IMR-90 (cell line): ENCODE data around the gene FGF12. TPM values are rescaled to one million over a fixed set of nuclear protein-coding genes. Genes with fewer than 3 reads are reported as not detected.

Experiments used
- ATAC-seq: fragments of 200-7000 bp; cut with Tn5 transposase; 2 replicates; pipeline ENCODE4 v1.9.1; 2020; ENCODE audit warnings: low read depth, mild to moderate bottlenecking, moderate library complexity
- BruUV-seq: library from RNA; stranded (reverse); fragments of 400-500 nt; replicated peaks from 2 replicates; lab custom pipeline; 2021; lab: Mats Ljungman, UMichigan
- CTCF ChIA-PET: fragments of 300-600 bp; formaldehyde crosslinking; extraction: SDS; loops from one replicate; lab custom pipeline; 2021; ENCODE audit warnings: antibody characterized with exemption; lab: Yijun Ruan, JAX
- POLR2A ChIA-PET: fragments of 300-600 bp; sonication (Branson Sonifier 250); formaldehyde crosslinking; loops from one replicate; lab custom pipeline; 2022; ENCODE audit warnings: antibody characterized with exemption; ENCODE audit not compliant: unreplicated experiment; lab: Charles Lee
- DNase-seq: peaks from one replicate; pipeline ENCODE4 v3.0.0; 2013
- H2AFZ ChIP-seq: replicated peaks from 2 replicates; pipeline ENCODE3; 2013; ENCODE audit warnings: low read length, mild to moderate bottlenecking; ENCODE audit not compliant: poor library complexity
- H2AK5ac ChIP-seq: 2 replicates; pipeline ENCODE4 v1.6.1; 2013; ENCODE audit warnings: low read depth, low read length, inconsistent platforms
- H2AK9ac ChIP-seq: replicated peaks from 2 replicates; pipeline ENCODE3; 2013; ENCODE audit warnings: mild to moderate bottlenecking, low read depth, low read length, moderate library complexity; ENCODE audit not compliant: poor library complexity
- H2BK120ac ChIP-seq: 2 replicates; pipeline ENCODE4 v1.6.1; 2013; ENCODE audit warnings: low read depth, low read length, inconsistent platforms
- H2BK15ac ChIP-seq: 3 replicates; pipeline ENCODE4 v1.6.1; 2013; ENCODE audit warnings: low read depth, low read length, inconsistent platforms
- H2BK20ac ChIP-seq: 2 replicates; pipeline ENCODE4 v1.6.1; 2013; ENCODE audit warnings: low read depth, mild to moderate bottlenecking, inconsistent platforms, low read length, moderate library complexity
- H2BK5ac ChIP-seq: 2 replicates; pipeline ENCODE4 v1.6.1; 2013; ENCODE audit warnings: mild to moderate bottlenecking, low read depth, low read length, inconsistent platforms; ENCODE audit not compliant: poor library complexity, severe bottlenecking
- H3K14ac ChIP-seq: replicated peaks from 2 replicates; pipeline ENCODE4 v1.6.1; 2013; ENCODE audit warnings: low read depth, low read length, inconsistent platforms
- H3K18ac ChIP-seq: 2 replicates; pipeline ENCODE4 v1.6.1; 2013; ENCODE audit warnings: low read depth, low read length, control low read depth
- H3K23ac ChIP-seq: 2 replicates; pipeline ENCODE4 v1.6.1; 2013; ENCODE audit warnings: low read depth, low read length, inconsistent platforms
- H3K27ac ChIP-seq: 2 replicates; pipeline ENCODE4 v1.5.1; 2013; ENCODE audit warnings: mild to moderate bottlenecking, control low read depth, low read length; ENCODE audit not compliant: insufficient read depth
- H3K27me3 ChIP-seq: 2 replicates; pipeline ENCODE4 v1.6.1; 2013; ENCODE audit warnings: low read length; ENCODE audit not compliant: control insufficient read depth, insufficient read depth
- H3K36me3 ChIP-seq: 2 replicates; pipeline ENCODE4 v1.6.1; 2013; ENCODE audit warnings: low read length, mixed read lengths; ENCODE audit not compliant: control insufficient read depth, insufficient read depth
- H3K4ac ChIP-seq: 2 replicates; pipeline ENCODE4 v1.6.1; 2013; ENCODE audit warnings: low read depth, low read length, inconsistent platforms
- H3K4me1 ChIP-seq: 2 replicates; pipeline ENCODE4 v1.6.1; 2013; ENCODE audit warnings: low read length, mixed read lengths; ENCODE audit not compliant: control insufficient read depth, insufficient read depth
- H3K4me2 ChIP-seq: 2 replicates; pipeline ENCODE4 v1.6.1; 2013; ENCODE audit warnings: low read depth, mild to moderate bottlenecking, control low read depth, low read length, moderate library complexity
- H3K4me3 ChIP-seq: 2 replicates; pipeline ENCODE4 v1.5.1; 2013; ENCODE audit warnings: low read depth, mild to moderate bottlenecking, control low read depth, low read length, moderate library complexity; ENCODE audit not compliant: insufficient read depth
- H3K56ac ChIP-seq: 2 replicates; pipeline ENCODE4 v1.6.1; 2013; ENCODE audit warnings: low read length, inconsistent platforms; ENCODE audit not compliant: insufficient read depth; ENCODE audit errors: extremely low read depth
- H3K79me1 ChIP-seq, 2 experiments: 2 replicates each; pipeline ENCODE4 v1.6.1; 2013; ENCODE audit warnings: low read length in 2 of 2, inconsistent platforms in 1 of 2, low read depth in 1 of 2
- H3K9ac ChIP-seq: 2 replicates; pipeline ENCODE4 v1.6.1; 2013; ENCODE audit warnings: low read depth, low read length, control low read depth
- H3K9me1 ChIP-seq: 2 replicates; pipeline ENCODE4 v1.6.1; 2013; ENCODE audit warnings: low read length, inconsistent platforms; ENCODE audit not compliant: insufficient read depth
- H3K9me3 ChIP-seq: 2 replicates; pipeline ENCODE4 v1.6.1; 2013; ENCODE audit warnings: low read length; ENCODE audit not compliant: control insufficient read depth, insufficient read depth
- H4K20me1 ChIP-seq: 2 replicates; pipeline ENCODE4 v1.6.1; 2013; ENCODE audit warnings: low read length, inconsistent platforms; ENCODE audit not compliant: insufficient read depth
- H4K5ac ChIP-seq: 2 replicates; pipeline ENCODE4 v1.6.1; 2013; ENCODE audit warnings: mild to moderate bottlenecking, low read depth, low read length, control low read depth
- H4K8ac ChIP-seq, 2 experiments: 2 replicates each; pipeline ENCODE4 v1.6.1; 2013; ENCODE audit warnings: low read depth in 2 of 2, low read length in 2 of 2, control low read depth in 1 of 2, inconsistent platforms in 1 of 2
- H4K91ac ChIP-seq: 2 replicates; pipeline ENCODE4 v1.6.1; 2013; ENCODE audit warnings: low read depth, low read length, inconsistent platforms; ENCODE audit not compliant: insufficient read depth
- CHD1 ChIP-seq: IDR thresholded peaks from 2 replicates; pipeline ENCODE4 v1.6.1; 2012; ENCODE audit warnings: low read depth, low read length, improper control_type of control experiment
- FOS ChIP-seq: fragments of 150-350 bp; IDR thresholded peaks from 2 replicates; pipeline ENCODE4 v1.6.1; 2016; ENCODE audit warnings: low read depth, low read length
- MAZ ChIP-seq: IDR thresholded peaks from 2 replicates; pipeline ENCODE4 v1.6.1; 2012; ENCODE audit warnings: low read depth, mild to moderate bottlenecking, low read length, improper control_type of control experiment, moderate library complexity, borderline replicate concordance
- NFE2L2 ChIP-seq: fragments of 150-350 bp; IDR thresholded peaks from 2 replicates; pipeline ENCODE4 v1.6.1; 2016; ENCODE audit warnings: low read depth, mild to moderate bottlenecking, low read length
- POLR2A ChIP-seq: IDR thresholded peaks from 2 replicates; pipeline ENCODE4 v1.6.1; 2012; ENCODE audit warnings: mild to moderate bottlenecking, low read depth, low read length
- RAD21 ChIP-seq: IDR thresholded peaks from 2 replicates; pipeline ENCODE4 v1.6.1; 2012; ENCODE audit warnings: low read length, improper control_type of control experiment
- RCOR1 ChIP-seq: IDR thresholded peaks from 2 replicates; pipeline ENCODE4 v1.6.1; 2012; ENCODE audit warnings: mild to moderate bottlenecking, low read length, improper control_type of control experiment; ENCODE audit not compliant: insufficient replicate concordance
- SMC3 ChIP-seq: fragments of 150-350 bp; IDR thresholded peaks from 2 replicates; pipeline ENCODE4 v1.6.1; 2016; ENCODE audit warnings: low read depth, mild to moderate bottlenecking, antibody characterized with exemption, low read length, moderate library complexity
- dilution Hi-C: fragments of 300-500 bp; cut with HindIII; formaldehyde crosslinking; loops from one replicate; pipeline ENCODE4 v1.14.3; 2018; ENCODE audit warnings: low sequenced_read_pairs; ENCODE audit not compliant: unreplicated experiment
- in situ Hi-C: fragments of 300-500 bp; cut with MboI; formaldehyde crosslinking; loops from 3 replicates; pipeline ENCODE4 v1.14.3; 2019; ENCODE audit warnings: low sequenced_read_pairs, inconsistent platforms, mixed read lengths
- intact Hi-C: fragments of 100-400 bp; cut with micrococcal nuclease; formaldehyde crosslinking; loops from 2 replicates; pipeline ENCODE4 v1.10.0; 2022
- polyA plus RNA-seq, 3 experiments: library from polyadenylated mRNA; depleted of rRNA; stranded (reverse); fragments of >200 nt; gene quantifications; 2 replicates each; pipeline ENCODE4 v1.2.3, GENCODE V29; 2012; ENCODE audit warnings: low replicate concordance in 1 of 3
- total RNA-seq: library from RNA; depleted of rRNA; stranded (reverse); fragments of >200 nt; gene quantifications from 2 replicates; pipeline ENCODE4 v1.2.3, GENCODE V29; 2012
- TF ChIP-seq, protein P1 (sequence below): fragments of 150-350 bp; IDR thresholded peaks from 2 replicates; pipeline ENCODE4 v1.6.1; 2016; ENCODE audit warnings: low read depth, mild to moderate bottlenecking, low read length, moderate library complexity, borderline replicate concordance
- TF ChIP-seq, protein P2 (sequence below): fragments of 150-350 bp; IDR thresholded peaks from 2 replicates; pipeline ENCODE4 v1.6.1; 2017; ENCODE audit warnings: mild to moderate bottlenecking, antibody characterized with exemption, low read length, low read depth
- TF ChIP-seq, protein P3 (sequence below): conservative IDR thresholded peaks from 2 replicates; pipeline ENCODE4 v1.5.1; 2012; ENCODE audit warnings: mild to moderate bottlenecking, low read depth, low read length, improper control_type of control experiment

The FGF12 gene
- total and polyA plus RNA-seq, 2 of the 4 experiments (the other 2 are of a cell fraction): not detected

DNA sequence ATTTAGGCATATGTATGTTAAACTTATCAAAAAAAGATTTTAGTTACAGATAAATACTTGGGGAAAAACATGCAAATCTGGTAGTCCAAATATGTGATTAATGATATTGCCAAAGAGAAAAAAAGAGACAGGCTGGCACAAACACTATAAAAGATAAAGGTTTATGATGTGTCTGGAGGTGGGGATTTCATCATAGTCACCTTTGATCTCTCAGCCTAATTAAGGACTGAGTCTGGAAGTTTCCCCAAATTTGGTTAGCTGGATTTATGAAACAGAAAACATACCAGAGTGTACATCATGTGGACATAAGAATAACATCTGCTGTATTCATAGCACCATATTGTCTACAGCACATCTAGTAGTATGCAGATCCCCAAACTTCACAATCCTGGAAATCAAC, 157.0 kb downstream of the FGF12 start:
- Histone ChIP-seq H3K36me3 (no peaks in the 10 kb centered on the region), H4K5ac (no peak overlapping the region), H2BK15ac (no peak overlapping the region), H3K4me2 (no peak overlapping the region), H3K14ac (no peak overlapping the region), H3K18ac (no peak overlapping the region), H3K9ac (no peak overlapping the region), H3K56ac (no peak overlapping the region), H2BK120ac (no peak overlapping the region), H2AK5ac (no peak overlapping the region), H4K8ac (no peak overlapping the region), H3K4me3 (no peak overlapping the region), H2BK20ac (no peak overlapping the region), H2BK5ac (no peak overlapping the region), H3K4ac (no peak overlapping the region), H2AFZ (no peak overlapping the region), H3K27me3 (no peaks in the 10 kb centered on the region), H3K79me1 (no peaks in the 10 kb centered on the region), H3K9me3 (no peaks in the 10 kb centered on the region), H3K4me1 (no peaks in the 10 kb centered on the region), H4K91ac (no peak overlapping the region), H3K9me1 (no peaks in the 10 kb centered on the region), H2AK9ac (no peak overlapping the region), H4K20me1 (no peaks in the 10 kb centered on the region), H3K23ac (no peak overlapping the region), H3K27ac (no peak overlapping the region)
- TF ChIP-seq, protein P1, sequence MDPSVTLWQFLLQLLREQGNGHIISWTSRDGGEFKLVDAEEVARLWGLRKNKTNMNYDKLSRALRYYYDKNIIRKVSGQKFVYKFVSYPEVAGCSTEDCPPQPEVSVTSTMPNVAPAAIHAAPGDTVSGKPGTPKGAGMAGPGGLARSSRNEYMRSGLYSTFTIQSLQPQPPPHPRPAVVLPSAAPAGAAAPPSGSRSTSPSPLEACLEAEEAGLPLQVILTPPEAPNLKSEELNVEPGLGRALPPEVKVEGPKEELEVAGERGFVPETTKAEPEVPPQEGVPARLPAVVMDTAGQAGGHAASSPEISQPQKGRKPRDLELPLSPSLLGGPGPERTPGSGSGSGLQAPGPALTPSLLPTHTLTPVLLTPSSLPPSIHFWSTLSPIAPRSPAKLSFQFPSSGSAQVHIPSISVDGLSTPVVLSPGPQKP: no peak
- no peak for TF ChIP-seq FOS
- TF ChIP-seq RAD21: no peak
- TF ChIP-seq, protein P2, sequence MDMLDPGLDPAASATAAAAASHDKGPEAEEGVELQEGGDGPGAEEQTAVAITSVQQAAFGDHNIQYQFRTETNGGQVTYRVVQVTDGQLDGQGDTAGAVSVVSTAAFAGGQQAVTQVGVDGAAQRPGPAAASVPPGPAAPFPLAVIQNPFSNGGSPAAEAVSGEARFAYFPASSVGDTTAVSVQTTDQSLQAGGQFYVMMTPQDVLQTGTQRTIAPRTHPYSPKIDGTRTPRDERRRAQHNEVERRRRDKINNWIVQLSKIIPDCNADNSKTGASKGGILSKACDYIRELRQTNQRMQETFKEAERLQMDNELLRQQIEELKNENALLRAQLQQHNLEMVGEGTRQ: no peak
- TF ChIP-seq POLR2A: no peak
- TF ChIP-seq CHD1: no peak
- TF ChIP-seq MAZ: no peak
- no peak for TF ChIP-seq SMC3
- TF ChIP-seq RCOR1: no peak
- TF ChIP-seq NFE2L2: no peak
- TF ChIP-seq, protein P3, sequence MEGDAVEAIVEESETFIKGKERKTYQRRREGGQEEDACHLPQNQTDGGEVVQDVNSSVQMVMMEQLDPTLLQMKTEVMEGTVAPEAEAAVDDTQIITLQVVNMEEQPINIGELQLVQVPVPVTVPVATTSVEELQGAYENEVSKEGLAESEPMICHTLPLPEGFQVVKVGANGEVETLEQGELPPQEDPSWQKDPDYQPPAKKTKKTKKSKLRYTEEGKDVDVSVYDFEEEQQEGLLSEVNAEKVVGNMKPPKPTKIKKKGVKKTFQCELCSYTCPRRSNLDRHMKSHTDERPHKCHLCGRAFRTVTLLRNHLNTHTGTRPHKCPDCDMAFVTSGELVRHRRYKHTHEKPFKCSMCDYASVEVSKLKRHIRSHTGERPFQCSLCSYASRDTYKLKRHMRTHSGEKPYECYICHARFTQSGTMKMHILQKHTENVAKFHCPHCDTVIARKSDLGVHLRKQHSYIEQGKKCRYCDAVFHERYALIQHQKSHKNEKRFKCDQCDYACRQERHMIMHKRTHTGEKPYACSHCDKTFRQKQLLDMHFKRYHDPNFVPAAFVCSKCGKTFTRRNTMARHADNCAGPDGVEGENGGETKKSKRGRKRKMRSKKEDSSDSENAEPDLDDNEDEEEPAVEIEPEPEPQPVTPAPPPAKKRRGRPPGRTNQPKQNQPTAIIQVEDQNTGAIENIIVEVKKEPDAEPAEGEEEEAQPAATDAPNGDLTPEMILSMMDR: no peak
- no peak for DNase-seq
- CTCF ChIA-PET: interaction anchor here (0.5 kb wide), 1 partner anchor 48 kb away, joined by 3 read pairs; no protein-coding TSS in a partner anchor
- intact Hi-C loops: no loop called here
- no TSS peak for BruUV-seq
- dilution Hi-C loops: no loop called here
- in situ Hi-C loops: loop anchor here (25.0 kb wide), 1 partner anchor 467 kb away; no protein-coding TSS in a partner anchor
- POLR2A ChIA-PET: no interaction called here
- ATAC-seq: no peak
